Superior temporal gyrus (tissue), 1 donor: ENCODE data around the gene RUNX1.

Source experiments
- DNase-seq: peaks from one replicate; pipeline ENCODE4 v3.0.0-alpha.2; 2016; ENCODE audit errors: extremely low spot score

The RUNX1 gene

DNA sequence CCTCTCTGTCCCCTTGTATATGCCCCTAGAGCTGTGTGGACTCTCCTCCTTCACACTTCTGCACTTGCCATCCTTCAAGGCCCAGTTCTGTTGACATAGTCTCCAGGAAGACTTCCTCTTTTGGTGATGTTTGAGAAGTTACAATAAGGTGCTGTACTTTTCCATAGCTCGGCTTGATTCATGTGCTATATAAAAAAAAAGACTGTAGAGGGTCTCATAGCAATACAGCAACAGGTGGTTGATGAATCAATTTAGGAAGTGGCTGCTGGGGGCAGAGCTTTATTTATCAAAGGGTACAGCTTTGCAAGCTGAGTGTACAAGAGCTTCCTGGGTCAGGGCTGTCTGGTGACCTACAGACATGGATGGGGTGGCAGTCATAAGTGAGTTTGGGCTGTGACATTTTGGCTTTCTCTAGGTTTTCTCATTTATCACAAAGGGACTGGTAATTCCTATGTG is 102.7 kb downstream of the RUNX1 start:
- DNase-seq: no peak

DNA sequence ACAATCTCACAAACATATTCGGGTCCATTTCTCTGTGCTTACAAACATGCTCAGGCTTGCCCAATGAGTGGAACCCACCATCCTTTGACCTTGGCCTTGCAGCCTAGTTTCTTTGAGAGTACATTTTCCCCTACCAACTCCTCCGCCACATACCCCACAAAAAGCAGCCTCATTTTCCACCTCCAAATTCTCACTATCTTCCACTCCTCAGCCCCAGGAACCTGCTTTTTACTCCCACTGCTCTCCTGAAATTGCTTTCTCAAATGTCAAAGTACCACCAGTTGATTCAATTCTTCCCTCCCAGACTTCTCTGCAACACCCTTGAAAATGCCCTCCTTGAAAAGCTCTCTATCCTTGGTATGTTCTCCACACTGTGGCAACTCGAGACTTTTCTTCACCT is 103.8 kb downstream of the RUNX1 start:
- no peak for DNase-seq

DNA sequence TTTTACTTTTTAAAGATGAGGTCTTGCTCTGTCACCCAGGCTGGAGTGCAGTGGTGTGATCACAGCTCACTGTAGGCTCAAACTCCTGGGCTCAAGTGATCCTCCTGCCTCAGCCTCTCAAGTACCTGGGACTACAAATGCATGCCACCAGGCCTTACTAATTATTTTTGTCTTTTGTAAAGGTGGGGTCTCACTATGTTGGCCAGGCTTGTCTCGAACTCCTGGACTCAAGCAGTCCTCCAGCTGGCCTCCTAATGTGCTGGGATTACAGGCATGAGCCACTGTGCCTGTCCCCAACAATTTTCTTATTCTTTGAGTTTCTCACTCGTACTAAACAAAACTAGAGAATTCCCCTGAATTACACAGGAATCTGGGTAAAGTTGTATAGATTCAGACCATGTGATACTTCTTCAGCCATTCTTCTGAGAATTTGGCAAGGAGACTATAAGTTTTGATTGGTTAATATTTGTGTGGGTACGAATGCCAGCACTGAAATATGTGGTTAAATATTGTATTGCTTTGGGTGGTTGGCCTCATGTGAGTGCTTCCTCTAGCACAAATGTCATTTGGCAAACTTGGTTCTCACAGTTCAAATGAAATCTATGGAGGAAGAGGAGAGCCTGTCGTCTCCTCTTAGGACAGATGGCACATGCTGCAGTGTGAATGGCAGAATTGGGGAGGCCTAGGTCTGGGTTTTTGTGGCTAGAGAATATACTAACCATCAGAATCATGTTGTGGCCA is 104.9 kb downstream of the RUNX1 start:
- no peak for DNase-seq

DNA sequence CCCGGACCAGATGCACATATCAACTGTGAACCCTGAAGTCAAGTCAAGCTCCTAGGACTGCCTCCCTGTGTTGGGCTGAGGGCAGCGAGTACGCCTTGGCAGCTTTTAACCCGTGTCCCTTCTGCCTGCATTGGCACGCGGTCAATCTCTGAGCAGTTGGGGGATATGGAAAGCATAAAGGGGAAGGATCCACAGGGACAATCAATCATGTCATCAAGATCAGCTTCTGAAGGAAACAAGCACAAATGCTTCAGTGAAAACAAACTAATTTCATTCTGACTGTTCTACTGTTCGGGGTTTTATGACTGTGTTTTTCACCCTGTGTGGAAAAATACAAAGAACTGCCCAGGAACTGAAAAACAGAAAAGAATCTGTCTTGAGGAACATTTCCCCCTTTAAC is 106.2 kb downstream of the RUNX1 start:
- no peak for DNase-seq

DNA sequence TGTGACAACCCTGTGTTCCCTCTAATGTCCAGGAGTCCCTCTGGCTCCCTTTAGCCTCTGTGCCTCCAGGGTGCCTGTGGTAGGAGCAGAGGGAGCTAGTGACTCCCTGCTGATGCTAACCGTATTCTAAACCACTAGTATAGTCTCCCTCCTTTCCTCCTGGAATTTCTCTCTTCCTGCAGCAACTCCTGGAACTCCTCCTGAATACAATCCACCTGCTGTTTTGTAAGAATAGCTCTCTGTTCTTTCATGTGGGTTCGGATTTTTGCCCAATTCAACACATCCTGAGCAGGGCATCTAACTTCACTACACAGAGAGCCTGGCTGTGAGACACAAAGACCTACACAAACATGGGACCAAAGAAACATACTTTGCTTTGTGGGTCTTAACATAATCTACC is 107.9 kb downstream of the RUNX1 start:
- no peak for DNase-seq

DNA sequence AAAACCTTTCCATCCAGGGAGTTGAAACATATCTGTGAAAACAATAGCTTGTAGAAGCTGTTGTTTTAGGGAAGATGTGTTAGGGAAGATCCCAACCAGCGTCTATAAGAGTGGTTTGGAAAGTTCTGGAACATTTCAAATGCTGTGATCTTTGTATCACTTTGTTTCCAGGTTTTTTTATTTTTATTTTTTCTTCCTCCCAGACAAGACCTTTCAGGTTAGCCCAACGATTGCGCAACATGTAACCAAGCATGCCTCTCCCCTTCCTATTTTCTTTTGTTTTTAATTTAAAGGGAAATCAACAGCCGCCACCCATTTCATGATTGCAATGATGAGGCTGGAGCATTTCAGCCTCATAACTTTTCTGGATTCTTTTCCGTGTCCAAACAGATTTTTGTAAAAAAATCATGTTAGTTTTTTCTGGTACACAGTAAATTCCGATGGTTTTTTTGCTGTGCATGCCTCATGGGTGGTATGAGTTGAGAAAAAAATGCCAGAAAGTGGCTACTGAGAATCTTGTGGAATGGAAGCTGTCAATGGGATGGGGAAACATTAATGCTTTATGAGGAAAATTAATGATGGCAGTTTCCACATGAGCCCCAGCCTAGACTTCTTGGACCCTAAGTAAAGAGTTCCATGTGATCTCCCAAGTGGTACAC is 109.3 kb downstream of the RUNX1 start:
- no peak for DNase-seq

DNA sequence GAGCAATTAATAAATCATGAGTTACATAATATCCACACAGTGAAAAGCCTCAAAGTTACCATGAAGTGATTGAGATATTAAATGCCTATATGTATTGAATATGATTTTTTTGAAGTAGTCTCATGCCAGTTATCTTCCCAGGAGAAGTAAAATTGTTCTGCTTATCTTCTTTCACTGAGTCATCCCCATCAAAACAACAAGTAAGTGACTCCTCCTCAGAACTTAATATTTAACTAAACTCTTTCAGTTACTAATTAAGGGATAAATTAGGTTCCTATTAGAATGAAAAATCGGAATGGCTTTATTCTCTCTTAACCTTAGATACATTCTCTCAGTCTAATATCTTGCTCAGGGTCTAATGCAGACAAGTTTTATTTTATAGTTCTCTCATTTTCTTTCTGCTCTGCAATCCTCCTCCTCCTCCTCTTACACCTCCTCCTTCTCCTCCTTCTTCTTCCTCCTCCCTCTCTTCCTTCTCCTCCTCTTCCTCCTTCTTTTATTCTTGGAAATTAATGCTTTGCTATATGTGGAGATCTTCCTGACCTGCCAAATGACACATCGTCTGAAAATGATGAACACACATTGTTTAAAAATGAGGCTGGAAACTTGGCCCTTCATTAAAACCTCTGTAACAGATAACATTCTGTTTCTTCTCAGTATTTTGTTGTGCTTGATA is 110.9 kb downstream of the RUNX1 start:
- no peak for DNase-seq

DNA sequence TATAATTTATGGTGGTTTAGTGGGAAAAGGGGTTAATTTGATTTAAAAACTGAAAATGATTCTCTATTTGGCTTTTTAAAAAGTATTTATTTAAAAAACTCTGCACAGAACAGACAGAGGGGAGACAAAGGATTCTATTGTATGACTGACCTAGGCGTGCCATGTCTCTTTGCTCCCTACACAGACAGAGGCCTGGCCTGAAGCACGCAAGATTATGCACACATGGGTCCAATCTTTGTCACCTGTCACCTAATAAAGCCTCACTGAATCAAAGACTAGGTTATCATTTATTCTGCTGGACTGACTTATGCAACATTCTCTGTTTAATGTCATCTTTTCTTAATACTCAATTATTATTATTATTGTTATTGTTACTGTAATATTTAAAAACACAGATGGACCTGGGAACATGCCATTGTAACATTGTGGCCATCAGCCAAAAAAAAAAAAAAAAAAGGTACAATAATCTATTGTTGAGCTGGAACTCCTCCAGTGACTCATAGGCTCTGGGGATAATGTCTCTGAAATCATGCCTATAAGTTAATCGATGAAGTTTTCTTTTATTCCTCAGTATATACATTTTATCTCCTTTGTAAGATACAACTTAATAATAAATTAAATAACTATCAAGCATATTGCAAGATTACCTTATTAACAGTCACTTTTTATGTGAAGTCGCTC is 112.1 kb downstream of the RUNX1 start:
- DNase-seq: no peak

DNA sequence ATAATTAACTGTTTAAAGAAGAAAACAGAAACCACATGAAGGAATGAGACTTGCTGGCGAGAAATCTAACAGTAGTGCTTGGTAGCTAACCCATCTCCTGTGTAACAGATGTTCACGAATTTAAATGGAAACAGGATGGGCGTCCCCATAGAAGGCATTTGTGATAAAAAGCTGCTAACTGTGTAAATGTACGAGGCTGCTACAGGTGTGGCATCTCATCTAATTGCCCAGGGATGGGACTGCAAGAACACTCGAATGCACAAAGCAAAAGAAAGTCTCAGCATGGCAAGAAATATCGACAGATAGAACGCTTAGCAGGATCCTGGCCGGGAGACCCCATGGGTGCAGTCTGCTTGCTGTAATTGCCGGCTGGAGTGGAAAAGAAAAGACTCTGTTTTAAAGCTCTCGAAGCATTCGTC is 112.7 kb downstream of the RUNX1 start:
- no peak for DNase-seq

DNA sequence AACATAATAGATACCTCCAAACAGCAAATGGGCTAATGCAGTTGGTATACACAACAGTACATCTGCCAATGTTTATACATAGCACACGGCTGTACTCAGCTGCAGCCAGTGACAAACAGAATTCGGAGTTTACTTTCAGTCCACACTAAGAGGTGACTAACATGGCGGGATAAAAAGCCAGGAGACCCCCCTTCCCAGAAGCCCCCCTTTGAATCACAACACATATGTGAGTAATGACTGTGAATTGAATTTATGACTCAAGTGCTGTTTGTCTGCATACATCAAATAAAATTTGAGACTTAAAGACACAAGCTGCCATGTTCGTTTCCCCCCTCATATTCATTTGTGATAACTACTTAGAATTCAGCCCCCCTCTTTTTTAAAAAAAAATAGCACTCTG is 113.2 kb downstream of the RUNX1 start:
- no peak for DNase-seq

DNA sequence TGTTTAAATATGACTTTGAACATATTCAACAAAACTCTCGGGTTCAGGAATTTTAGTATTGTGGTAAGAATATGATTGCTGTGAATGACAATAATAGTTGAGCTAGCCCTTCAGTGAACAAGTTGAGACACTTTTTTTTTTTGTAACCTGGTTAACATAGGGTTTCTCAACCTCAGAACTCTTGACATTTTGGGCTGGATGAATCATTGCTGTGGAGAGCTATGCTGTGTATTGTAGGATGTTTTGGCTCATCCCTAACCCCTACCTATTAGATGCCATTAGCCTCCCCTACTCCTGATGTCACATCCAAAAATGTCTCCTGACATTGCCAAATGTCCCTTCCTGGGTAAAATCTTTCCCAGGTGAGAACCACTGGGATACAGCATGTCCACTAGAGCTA is 113.7 kb downstream of the RUNX1 start:
- no peak for DNase-seq

DNA sequence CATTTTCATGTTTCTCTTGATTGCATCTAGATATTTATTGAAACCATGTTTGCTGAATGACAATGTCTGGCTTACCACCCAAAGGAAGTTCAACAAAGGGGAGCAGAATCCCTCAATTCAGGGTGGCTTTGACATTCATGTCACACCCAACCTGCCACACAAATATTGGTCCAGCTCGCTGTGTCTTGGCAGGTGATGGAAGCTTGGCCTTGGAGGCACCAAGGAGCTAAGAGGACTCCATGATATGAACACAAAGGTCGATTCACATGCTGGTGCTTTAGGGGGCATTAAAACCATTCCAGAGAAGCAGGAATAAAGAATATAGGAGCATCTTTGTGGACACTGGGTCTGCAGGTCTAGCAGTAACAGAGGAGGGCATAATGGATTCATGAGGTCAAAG is 114.8 kb downstream of the RUNX1 start:
- no peak for DNase-seq

DNA sequence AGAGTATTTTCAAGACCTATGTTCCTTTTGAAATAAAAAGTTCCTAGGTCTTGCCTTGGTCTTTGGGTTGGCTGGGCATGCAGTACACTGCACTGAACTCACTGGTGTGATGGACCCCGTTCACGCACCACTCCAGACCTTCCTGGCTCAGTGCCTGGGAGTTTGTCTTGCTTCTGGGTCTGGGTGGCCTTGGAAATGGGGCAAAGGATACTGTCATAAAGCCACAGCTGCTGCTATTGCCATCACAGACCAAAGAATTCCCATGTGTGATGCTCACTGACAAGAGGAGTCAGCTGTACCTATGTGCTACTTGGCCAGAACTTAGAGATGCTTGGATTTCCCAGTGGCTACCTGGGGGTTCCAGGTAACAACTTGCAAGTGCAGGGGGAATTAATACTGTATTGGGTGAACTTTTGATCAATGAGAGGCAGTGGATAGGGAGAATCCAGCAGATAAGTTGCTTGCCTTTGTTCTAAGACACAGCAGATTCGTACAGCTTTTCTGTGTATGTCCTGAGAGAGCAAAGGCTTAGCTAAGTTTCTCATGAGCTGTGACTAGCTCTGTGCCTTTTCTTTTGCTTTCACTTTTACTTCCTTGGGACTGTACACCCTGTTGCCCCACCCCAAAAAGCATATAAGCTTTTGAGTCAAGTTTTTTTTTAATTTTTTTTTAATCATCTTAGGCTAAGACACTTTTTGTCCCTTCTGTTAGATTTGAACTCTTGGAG is 115.3 kb downstream of the RUNX1 start:
- DNase-seq: no peak

DNA sequence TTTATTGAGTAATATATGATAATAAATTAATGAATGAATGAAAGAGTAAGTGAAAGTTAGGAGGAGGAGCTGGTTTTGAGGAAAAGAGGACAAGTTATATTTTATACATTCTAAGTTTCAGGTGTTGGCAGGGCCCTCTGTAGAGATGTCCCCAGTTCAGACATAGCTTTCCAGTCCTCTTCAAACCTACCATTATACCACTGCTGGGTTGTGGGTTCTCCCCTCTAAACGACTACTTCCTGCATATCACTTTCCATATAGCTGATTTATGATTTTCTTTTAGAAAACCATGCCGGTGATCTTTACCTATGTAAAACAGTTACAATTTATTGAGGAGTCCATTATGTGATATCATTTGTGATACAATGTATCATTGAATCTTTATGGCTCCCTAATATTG is 116.9 kb downstream of the RUNX1 start:
- no peak for DNase-seq

DNA sequence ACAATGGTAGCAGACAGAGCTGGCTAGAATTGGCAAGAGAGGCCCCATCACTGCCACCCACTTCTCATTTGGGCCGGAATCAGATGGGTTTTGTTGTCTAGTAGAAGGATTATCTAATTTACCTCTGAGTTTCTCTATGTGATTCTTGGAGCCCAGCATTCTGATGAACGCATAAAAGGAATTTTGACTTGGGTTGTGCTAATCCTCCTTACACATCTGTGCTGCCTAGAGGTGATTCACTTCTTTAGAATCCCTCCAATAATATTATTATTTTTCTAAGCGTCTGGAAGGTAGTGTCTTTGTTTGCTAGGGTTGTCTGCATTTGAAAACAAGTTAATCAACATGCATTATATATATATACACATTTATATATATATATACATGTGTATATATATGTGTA is 118.1 kb downstream of the RUNX1 start:
- no peak for DNase-seq

DNA sequence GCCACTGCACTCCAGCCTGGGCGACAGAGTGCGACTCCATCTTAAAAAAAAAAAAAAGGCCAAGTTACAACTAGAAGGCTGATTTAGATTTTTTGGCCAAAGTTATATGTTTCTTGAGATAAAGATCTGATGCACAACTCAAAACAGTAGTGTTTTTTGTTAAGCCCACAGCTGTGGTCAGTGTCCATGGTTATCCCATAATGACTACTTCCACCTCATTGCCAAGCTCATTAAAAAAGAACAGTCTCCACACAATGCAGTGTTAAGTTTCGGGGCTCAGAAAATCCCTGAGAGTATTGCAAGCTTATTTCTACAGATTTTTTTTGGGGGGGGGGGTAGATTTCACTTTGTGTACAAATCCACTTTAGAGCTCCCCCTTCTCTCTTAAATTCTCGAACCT is 120.5 kb downstream of the RUNX1 start:
- no peak for DNase-seq

DNA sequence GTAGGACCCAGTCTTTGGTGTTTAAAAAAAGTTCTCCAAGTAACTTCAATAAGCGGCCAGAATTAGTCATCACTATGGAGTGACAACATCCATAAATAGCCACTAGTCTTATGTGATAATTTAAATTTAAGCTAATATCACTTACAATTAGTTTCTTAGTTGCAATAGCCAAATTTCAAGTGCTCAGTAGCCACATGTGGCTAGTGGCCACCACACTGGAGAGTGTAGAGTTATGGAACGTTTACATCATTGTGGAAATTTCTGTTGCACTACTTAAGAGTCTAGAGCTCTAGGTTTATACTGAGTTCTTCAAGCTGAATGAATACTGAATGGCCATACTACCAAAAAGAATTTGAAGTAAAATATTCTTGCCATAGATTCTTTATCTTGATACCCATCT is 121.1 kb downstream of the RUNX1 start:
- no peak for DNase-seq

DNA sequence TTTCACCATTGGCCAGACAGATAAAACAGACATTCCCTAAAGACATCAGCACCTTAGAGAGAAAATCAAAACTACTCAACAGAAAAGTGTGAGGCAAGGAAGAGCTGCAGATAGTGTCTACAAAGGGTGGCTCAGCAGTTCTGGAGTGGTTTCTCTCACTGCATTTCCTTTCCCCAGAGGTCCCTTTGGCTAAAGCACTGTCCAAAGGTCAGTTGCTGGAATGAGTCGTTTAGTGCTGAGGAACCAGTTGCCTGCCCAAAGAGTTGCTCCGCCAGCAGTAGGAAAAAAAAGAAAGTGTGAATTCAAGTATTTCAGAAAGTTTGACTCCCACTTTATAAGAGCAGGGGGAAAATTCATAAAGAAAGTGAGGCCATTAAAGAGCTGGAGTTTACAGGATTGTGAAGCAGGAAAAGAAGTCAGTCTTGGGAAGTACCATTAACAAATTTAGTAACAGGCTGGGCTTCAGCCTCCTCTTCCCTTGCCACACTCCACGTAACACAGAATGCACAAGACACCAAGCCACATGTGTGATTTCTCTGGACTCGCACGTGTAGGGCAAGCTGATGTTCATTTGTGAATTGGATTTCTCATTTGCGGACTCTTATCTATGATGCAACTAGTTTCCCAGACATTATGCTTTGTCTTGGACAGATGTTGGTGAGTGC is 122.2 kb downstream of the RUNX1 start:
- no peak for DNase-seq

DNA sequence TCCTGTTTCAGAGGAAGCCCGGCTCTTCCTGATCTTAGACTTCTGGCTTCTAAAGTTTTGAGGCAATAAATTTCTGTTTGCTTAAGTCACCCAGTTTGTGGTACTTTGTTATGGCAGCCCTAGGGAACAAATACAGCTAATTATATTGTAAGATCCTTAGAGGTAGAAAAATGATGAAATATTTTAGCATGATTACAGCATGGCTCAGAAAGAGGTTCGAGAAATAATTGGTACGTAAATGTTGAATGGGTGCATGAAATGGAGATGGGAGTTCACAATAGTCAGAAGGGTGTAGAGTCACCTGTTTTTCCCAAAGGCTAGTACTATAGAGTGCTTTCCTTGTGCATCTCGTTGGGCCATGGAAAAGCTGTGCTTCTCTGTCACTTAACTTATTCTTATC is 123.5 kb downstream of the RUNX1 start:
- DNase-seq: no peak

DNA sequence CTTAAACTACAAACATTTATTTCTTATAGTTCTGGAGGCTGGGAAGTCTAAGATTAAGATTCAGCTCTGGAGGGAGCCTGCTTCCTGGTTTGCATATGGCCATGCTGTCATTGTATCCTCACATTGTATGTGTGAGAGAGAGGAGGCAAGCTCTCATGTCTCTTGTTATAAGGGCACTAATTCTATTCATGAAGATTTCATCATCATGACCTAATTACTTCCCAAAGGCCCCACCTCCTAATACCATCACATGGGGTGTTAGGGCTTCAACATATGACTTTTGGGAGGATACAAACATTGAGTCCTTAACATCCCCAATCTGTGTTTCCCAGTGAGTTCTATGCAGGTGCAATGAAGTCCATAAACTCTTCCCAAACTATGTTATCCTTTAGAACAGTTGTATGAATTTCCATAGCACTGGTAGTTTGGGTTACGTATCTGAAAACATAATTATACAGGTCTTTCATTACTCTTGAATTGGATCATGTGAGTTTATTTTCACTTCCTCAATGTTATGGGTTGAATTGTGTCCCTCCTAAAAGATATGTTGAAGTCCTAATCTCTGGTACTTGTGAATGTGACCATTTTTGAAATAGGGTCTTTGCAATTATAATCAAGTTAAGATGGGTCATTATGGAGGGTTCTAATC is 124.2 kb downstream of the RUNX1 start:
- no peak for DNase-seq

DNA sequence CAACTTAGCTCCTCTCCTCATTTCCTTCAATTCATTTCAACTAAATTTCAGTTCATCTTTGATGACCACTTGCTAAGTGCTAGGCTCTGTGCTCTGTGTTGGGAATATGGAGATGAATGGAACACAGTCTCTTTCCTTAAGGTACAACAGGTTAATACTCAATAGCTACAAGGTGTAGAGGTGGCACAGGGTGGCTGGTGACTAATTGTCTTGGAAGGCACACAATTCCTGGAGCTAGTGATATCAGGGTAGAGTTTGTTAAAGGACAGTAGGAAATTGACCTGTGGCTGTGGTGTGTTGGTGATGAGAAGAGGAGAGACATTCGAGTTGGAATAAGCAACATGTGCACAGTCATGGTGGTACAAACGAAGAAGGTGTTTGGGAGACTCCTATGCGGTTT is 124.9 kb downstream of the RUNX1 start:
- no peak for DNase-seq
